CD4-positive, alpha-beta T cell treated with Interleukin-10 for 1 hour (primary cell): Measurements from ENCODE around the gene SLC25A3.
A peak's percentile ranks its signal among the peaks of the same experiment; 100 is the strongest.
"Not testable (repeated sequence)": the region's sequence is repeated elsewhere in the genome, so short reads cannot be mapped to it uniquely, and the experiment has no call there.

Experiments
- DNase-seq: peaks from one replicate; pipeline ENCODE4 v3.0.0-alpha.2; 2020

SLC25A3 gene

GRCh38 chr12:98593351-98594049 is at the start of gene SLC25A3:
Gene SLC25A3 (plus strand): TSS chr12:98593686. CDS start chr12:98593979, 293 bp downstream.
- peak; percentile 97 for DNase-seq

- DNase-seq: no peak
Measured at GRCh38 chr12:98543701-98544100, 49.8 kb upstream of the SLC25A3 start.

- no peak for DNase-seq
Measured at GRCh38 chr12:98544751-98545150, 48.7 kb upstream of the SLC25A3 start.

- DNase-seq: no peak
Measured at GRCh38 chr12:98549371-98550110, 43.9 kb upstream of the SLC25A3 start.

- no peak for DNase-seq
Measured at GRCh38 chr12:98551787-98552186, 41.7 kb upstream of the SLC25A3 start.

- DNase-seq: not testable (repeated sequence)
Measured at GRCh38 chr12:98558097-98558496, 35.4 kb upstream of the SLC25A3 start.

- DNase-seq: no peak
Measured at GRCh38 chr12:98559666-98560065, 33.8 kb upstream of the SLC25A3 start.

GRCh38 chr12:98561846-98562245 is 31.6 kb upstream of the SLC25A3 start:
- no peak for DNase-seq

GRCh38 chr12:98572010-98572409 is 21.5 kb upstream of the SLC25A3 start:
- no peak for DNase-seq

GRCh38 chr12:98574110-98574509 is 19.4 kb upstream of the SLC25A3 start:
- no peak for DNase-seq

GRCh38 chr12:98575013-98575412 is 18.5 kb upstream of the SLC25A3 start:
- DNase-seq: no peak

- not testable (repeated sequence) for DNase-seq
Measured at GRCh38 chr12:98576795-98577194, 16.7 kb upstream of the SLC25A3 start.

GRCh38 chr12:98578392-98578791 is 15.1 kb upstream of the SLC25A3 start:
- no peak for DNase-seq

GRCh38 chr12:98578821-98579220 is 14.7 kb upstream of the SLC25A3 start:
- DNase-seq: no peak

- DNase-seq: no peak
Measured at GRCh38 chr12:98579347-98579746, 14.1 kb upstream of the SLC25A3 start.

- DNase-seq: no peak
Measured at GRCh38 chr12:98579835-98580234, 13.7 kb upstream of the SLC25A3 start.

- no peak for DNase-seq
Measured at GRCh38 chr12:98580695-98581094, 12.8 kb upstream of the SLC25A3 start.

GRCh38 chr12:98581101-98581500 is 12.4 kb upstream of the SLC25A3 start:
- DNase-seq: no peak

GRCh38 chr12:98582093-98582492 is 11.4 kb upstream of the SLC25A3 start:
- DNase-seq: no peak

GRCh38 chr12:98587084-98587483 is 6.4 kb upstream of the SLC25A3 start:
- no peak for DNase-seq

- DNase-seq: no peak
Measured at GRCh38 chr12:98591209-98591608, 2.3 kb upstream of the SLC25A3 start.

- peak; percentile 51 for DNase-seq
Measured at GRCh38 chr12:98592825-98593322, 612 bp upstream of the SLC25A3 start.

GRCh38 chr12:98594050-98594835 is 757 bp downstream of the SLC25A3 start:
- DNase-seq: no peak
